ENCODE results near the gene ZNF410. TPM values are rescaled to one million over a fixed set of nuclear protein-coding genes. Genes with fewer than 3 reads are reported as not detected.

The ZNF410 gene
- total RNA-seq, 3 donors from 2014 or later, result 38.3 to 47.2 (median 45.1) TPM

GRCh38 chr14:73846947-73847346 lies 39.7 kb upstream of the ZNF410 start:
- Histone ChIP-seq H3K9me3 (no peaks in the 10 kb centered on the region), H3K36me3 (ENCODE audit: low read depth) (no peaks in the 10 kb centered on the region), H3K4me1 (ENCODE audit: low read depth) (peaks cover 11% of the 10 kb centered on the region), H3K4me3 (no peak overlapping the region)
- ATAC-seq (no peak), DNase-seq (no peak)
- intact Hi-C loops (cut with DNase I, micrococcal nuclease), result no loop called here
- TF ChIP-seq CTCF (IDR thresholded peaks at IDR 0.05), result no peak

DNA sequence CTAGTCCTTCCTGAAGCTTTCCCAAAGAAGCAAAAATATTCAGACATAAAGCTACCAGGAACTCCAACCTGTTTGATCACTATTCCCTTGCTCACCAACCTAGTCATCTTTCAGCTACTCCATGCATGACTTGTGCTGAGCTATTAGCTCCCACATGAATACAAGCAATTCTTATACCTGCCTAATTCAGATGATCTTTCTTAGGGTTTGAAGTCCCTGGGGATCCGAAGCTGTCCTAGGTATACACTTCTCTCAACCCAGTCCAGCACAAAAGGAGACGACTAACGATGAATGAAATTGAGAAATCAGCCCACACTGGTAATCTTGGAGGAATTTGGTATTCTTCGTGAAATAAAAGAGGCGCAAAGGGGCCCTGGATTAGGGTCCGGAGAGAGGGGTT lies 35.7 kb upstream of the ZNF410 start:
- ATAC-seq, result no peak
- DNase-seq, result no peak
- intact Hi-C loops (cut with DNase I, micrococcal nuclease), result no loop called here

DNA sequence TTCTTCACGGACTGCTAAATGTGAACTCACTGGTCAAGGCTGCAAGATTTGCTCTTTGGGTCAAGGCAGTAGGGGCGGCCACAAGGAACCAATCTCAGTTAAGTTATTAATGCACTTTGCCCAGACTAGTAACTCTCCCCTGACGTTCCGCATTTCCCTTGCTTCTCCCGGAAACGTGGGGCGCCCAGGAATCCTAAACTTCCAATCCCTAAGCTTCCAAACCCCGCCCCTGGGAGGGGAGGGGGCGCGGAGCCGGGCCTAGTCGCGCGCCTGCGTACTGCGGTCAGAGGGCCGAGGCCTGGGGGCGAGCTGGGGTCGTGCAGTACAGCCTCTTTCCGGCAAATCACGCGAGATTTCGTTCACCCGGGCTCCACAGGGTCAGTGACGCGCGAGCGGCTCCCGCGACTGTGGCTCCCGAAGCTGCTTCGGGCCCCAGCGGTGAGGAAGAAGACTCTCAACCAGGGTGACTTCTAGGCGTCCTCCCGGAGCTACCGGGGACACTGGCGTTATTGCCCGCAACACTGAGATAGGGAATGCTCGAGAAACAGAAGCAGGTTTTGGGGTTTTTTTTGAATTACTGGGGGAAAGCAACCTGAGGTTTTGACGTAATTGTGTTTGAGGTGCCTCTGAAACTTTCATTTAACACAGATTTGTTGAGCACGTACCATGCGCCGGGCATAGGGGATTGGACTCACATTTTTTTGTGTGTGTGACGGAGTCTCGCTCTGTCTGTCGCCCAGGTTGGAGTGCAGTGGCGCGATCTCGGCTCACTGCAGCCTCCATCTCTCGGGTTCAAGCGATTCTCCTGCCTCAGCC lies 34.9 kb upstream of the ZNF410 start, which contains the start of gene PTGR2:
Gene PTGR2, plus strand, starts transcription at position 265 of the 816 bp plus-strand sequence. CDS start 7,032 bp downstream, outside the sequence.
- H3K4me3 ChIP-seq, result peak within 1 kb of the TSS; percentile 14
- intact Hi-C loops (cut with DNase I, micrococcal nuclease), result no loop called here
- H3K9me3 ChIP-seq, result no peaks in the 10 kb centered on the region
- ATAC-seq (peak; percentile 95), DNase-seq (peak; percentile 95 to 97 (median 96))
- no peak for TF ChIP-seq CTCF (IDR thresholded peaks at IDR 0.05)
- peaks cover 11% of the 10 kb centered on the region for H3K4me1 ChIP-seq (ENCODE audit: low read depth)
- no peaks in the 10 kb centered on the region for H3K36me3 ChIP-seq (ENCODE audit: low read depth)

More for the DNA sequence above, 35.7 kb upstream of the ZNF410 start:
- H3K36me3 ChIP-seq (ENCODE audit: low read depth), result no peaks in the 10 kb centered on the region
- H3K4me3 ChIP-seq, result no peak overlapping the region
- H3K9me3 ChIP-seq, result no peaks in the 10 kb centered on the region
- peaks cover 11% of the 10 kb centered on the region for H3K4me1 ChIP-seq (ENCODE audit: low read depth)
- TF ChIP-seq CTCF (IDR thresholded peaks at IDR 0.05), result no peak

DNA sequence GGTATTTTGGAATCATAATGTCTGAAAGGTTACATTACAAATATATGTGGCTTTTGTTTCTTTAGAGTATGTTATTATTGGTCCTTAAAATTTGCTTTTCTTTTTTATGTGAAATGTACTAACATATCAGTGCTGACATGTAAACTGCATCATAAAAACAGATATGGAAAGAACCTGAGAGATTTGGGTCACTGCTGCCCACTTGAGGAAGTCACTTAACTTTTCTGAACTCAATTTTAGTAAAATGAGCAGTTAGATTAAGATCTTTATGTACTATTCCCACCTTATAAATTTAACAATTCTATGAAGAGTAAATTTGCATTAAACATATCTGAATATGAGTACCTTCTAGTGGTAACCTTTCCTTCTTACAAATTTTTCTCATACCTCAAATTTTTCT lies 27.5 kb upstream of the ZNF410 start:
- H3K9me3 ChIP-seq, result no peaks in the 10 kb centered on the region
- ATAC-seq (no peak), DNase-seq (no peak)
- H3K4me1 ChIP-seq (ENCODE audit: low read depth), result no peaks in the 10 kb centered on the region
- no peak for TF ChIP-seq CTCF (IDR thresholded peaks at IDR 0.05)
- intact Hi-C loops (cut with DNase I, micrococcal nuclease), result no loop called here
- no peaks in the 10 kb centered on the region for H3K36me3 ChIP-seq (ENCODE audit: low read depth)
- no peak overlapping the region for H3K4me3 ChIP-seq

DNA sequence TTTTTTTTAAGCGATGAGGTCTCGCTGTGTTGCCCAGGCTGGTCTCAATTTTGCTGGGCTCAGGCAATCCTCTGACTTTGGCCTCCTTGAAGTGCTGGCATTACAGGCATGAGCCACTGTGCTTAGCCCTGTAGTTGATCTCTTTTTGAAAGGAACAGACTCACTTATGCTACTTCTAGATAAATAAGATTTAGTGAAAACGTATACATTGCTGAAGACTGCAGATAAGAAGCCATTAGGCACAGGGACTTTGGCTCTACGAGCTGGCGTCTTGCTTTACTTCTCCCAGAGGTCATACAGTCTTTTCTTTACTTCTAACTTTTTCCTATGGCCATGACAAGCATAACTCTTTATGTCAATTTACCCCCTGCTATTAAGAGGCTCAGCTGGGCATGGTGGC lies 25.6 kb upstream of the ZNF410 start:
- intact Hi-C loops (cut with DNase I, micrococcal nuclease), result no loop called here
- no peaks in the 10 kb centered on the region for H3K4me1 ChIP-seq (ENCODE audit: low read depth)
- H3K9me3 ChIP-seq, result no peaks in the 10 kb centered on the region
- H3K36me3 ChIP-seq (ENCODE audit: low read depth), result no peaks in the 10 kb centered on the region
- no peak overlapping the region for H3K4me3 ChIP-seq
- DNase-seq (no peak), ATAC-seq (no peak)
- no peak for TF ChIP-seq CTCF (IDR thresholded peaks at IDR 0.05)

Measured in mucosa of descending colon (tissue), 3 donors.